Fibroblast of pulmonary artery (primary cell): Measurements from ENCODE around the gene CREG2.

Source experiments
- DNase-seq: peaks from one replicate; pipeline ENCODE4 v3.0.0-alpha.2; 2010; ENCODE audit warnings: low read depth
- H3K4me3 ChIP-seq: replicated peaks from 2 replicates; pipeline ENCODE4 v1.5.1; 2011; ENCODE audit warnings: low read depth, mild to moderate bottlenecking, control low read depth, low read length, moderate library complexity
- CTCF ChIP-seq: IDR thresholded peaks from 2 replicates; pipeline ENCODE4 v1.5.1; 2011; ENCODE audit warnings: mild to moderate bottlenecking, control low read depth, low read length, inconsistent platforms; ENCODE audit errors: missing control alignments

The CREG2 gene

GRCh38 chr2:101295895-101296294 lies 91.4 kb downstream of the CREG2 start:
- H3K4me3 ChIP-seq, result no peak overlapping the region
- no peak for TF ChIP-seq CTCF
- peak; percentile 28 for DNase-seq
